ENCODE data around the gene CDC42.

Gene CDC42

DNA sequence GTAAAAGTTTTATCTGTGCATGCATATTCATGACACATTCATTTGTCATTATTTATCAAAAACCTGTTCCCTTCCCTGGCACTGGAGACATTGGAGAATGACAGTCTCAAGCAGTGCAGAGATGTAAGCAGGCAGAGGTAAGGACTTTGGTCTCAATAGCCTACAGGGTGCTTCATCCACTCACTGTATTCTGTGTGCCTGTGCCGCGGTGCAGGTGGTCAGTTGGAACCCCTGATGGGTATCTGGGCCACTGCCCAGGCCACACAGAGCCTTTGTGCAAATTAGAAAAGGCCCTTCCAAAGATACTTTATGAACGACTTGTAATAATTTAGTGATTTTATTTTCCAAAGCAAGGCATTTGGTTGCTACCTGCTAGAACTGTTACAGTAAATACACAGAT is 44.0 kb downstream of the CDC42 start:
- TF ChIP-seq TEAD4 (IDR thresholded peaks at IDR 0.05) = no peak
- TF ChIP-seq RAD21 (IDR thresholded peaks at IDR 0.05; ENCODE audit: low read depth) = no peak
- TF ChIP-seq, protein P1, sequence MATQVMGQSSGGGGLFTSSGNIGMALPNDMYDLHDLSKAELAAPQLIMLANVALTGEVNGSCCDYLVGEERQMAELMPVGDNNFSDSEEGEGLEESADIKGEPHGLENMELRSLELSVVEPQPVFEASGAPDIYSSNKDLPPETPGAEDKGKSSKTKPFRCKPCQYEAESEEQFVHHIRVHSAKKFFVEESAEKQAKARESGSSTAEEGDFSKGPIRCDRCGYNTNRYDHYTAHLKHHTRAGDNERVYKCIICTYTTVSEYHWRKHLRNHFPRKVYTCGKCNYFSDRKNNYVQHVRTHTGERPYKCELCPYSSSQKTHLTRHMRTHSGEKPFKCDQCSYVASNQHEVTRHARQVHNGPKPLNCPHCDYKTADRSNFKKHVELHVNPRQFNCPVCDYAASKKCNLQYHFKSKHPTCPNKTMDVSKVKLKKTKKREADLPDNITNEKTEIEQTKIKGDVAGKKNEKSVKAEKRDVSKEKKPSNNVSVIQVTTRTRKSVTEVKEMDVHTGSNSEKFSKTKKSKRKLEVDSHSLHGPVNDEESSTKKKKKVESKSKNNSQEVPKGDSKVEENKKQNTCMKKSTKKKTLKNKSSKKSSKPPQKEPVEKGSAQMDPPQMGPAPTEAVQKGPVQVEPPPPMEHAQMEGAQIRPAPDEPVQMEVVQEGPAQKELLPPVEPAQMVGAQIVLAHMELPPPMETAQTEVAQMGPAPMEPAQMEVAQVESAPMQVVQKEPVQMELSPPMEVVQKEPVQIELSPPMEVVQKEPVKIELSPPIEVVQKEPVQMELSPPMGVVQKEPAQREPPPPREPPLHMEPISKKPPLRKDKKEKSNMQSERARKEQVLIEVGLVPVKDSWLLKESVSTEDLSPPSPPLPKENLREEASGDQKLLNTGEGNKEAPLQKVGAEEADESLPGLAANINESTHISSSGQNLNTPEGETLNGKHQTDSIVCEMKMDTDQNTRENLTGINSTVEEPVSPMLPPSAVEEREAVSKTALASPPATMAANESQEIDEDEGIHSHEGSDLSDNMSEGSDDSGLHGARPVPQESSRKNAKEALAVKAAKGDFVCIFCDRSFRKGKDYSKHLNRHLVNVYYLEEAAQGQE (IDR thresholded peaks at IDR 0.05; ENCODE audit: low read depth) = no peak
- no peak for TF ChIP-seq MAX (IDR thresholded peaks at IDR 0.05)

GRCh38 chr1:22098752-22099151 is 46.2 kb downstream of the CDC42 start:
- TF ChIP-seq FOXM1 (IDR thresholded peaks at IDR 0.05; ENCODE audit: borderline replicate concordance, low read depth) (no peak), EP300 (IDR thresholded peaks at IDR 0.05; ENCODE audit: borderline replicate concordance) (no peak), MAX (IDR thresholded peaks at IDR 0.05) (no peak), EGR1 (IDR thresholded peaks at IDR 0.05) (no peak), RAD21 (IDR thresholded peaks at IDR 0.05; ENCODE audit: low read depth) (no peak), TEAD4 (IDR thresholded peaks at IDR 0.05) (no peak), TAF1 (IDR thresholded peaks at IDR 0.05; ENCODE audit: low read depth) (no peak)
- TF ChIP-seq, protein P1 (IDR thresholded peaks at IDR 0.05; ENCODE audit: low read depth) = no peak

GRCh38 chr1:22100168-22100567 is 47.7 kb downstream of the CDC42 start:
- TF ChIP-seq USF1 (IDR thresholded peaks at IDR 0.05) (no peak), TEAD4 (IDR thresholded peaks at IDR 0.05) (no peak), FOXM1 (IDR thresholded peaks at IDR 0.05; ENCODE audit: borderline replicate concordance, low read depth) (no peak), TAF1 (IDR thresholded peaks at IDR 0.05; ENCODE audit: low read depth) (no peak), ZBTB7A (IDR thresholded peaks at IDR 0.05; ENCODE audit: low read depth) (no peak), MAX (IDR thresholded peaks at IDR 0.05) (no peak), TCF12 (IDR thresholded peaks at IDR 0.05; ENCODE audit: low read depth) (no peak), EGR1 (IDR thresholded peaks at IDR 0.05) (no peak), YY1 (IDR thresholded peaks at IDR 0.05; ENCODE audit: low read depth) (no peak), CREB1 (IDR thresholded peaks at IDR 0.05; ENCODE audit: low read depth) (no peak), CEBPB (IDR thresholded peaks at IDR 0.05) (no peak), EP300 (IDR thresholded peaks at IDR 0.05; ENCODE audit: borderline replicate concordance) (no peak), RAD21 (IDR thresholded peaks at IDR 0.05; ENCODE audit: low read depth) (no peak), NFIC (IDR thresholded peaks at IDR 0.05) (no peak)
- TF ChIP-seq, protein P1 (IDR thresholded peaks at IDR 0.05; ENCODE audit: low read depth) = no peak

DNA sequence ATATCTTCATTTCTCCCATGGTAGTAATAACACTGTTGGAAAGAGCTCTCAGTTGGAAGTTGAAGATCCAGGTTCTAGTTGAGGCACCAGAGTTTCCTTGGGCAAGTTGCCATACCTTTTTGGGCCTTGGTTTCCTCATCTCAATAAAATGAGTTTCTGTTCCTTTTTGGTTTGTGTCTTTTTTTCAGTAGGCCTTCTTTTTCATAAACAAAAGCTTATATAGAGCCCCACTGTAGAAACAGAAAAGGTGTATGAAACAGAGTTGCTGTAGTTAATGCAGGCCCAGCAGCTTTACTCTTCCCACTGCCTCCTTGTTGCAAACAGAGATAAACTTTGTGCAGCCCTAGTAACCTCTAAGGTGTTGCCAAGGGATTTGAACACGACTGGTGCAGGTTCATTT is 48.7 kb downstream of the CDC42 start:
- no peak for TF ChIP-seq RAD21 (IDR thresholded peaks at IDR 0.05; ENCODE audit: low read depth)
- TF ChIP-seq FOXM1 (IDR thresholded peaks at IDR 0.05; ENCODE audit: borderline replicate concordance, low read depth) = no peak
- TF ChIP-seq, protein P1 (IDR thresholded peaks at IDR 0.05; ENCODE audit: low read depth) = no peak
- TF ChIP-seq EP300 (IDR thresholded peaks at IDR 0.05; ENCODE audit: borderline replicate concordance) = no peak
- no peak for TF ChIP-seq TAF1 (IDR thresholded peaks at IDR 0.05; ENCODE audit: low read depth)
- TF ChIP-seq EGR1 (IDR thresholded peaks at IDR 0.05) = no peak
- TF ChIP-seq TCF12 (IDR thresholded peaks at IDR 0.05; ENCODE audit: low read depth) = no peak
- no peak for TF ChIP-seq USF1 (IDR thresholded peaks at IDR 0.05)
- no peak for TF ChIP-seq YY1 (IDR thresholded peaks at IDR 0.05; ENCODE audit: low read depth)
- no peak for TF ChIP-seq CREB1 (IDR thresholded peaks at IDR 0.05; ENCODE audit: low read depth)
- TF ChIP-seq NFIC (IDR thresholded peaks at IDR 0.05) = no peak
- TF ChIP-seq TEAD4 (IDR thresholded peaks at IDR 0.05) = no peak

Data from Ishikawa (cell line).